Left renal cortex interstitium (tissue), 4 donors: ENCODE results near the gene SRSF1. TPM values are rescaled to one million over a fixed set of nuclear protein-coding genes. Genes with fewer than 3 reads are reported as not detected.
"Not testable (repeated sequence)": the region's sequence is repeated elsewhere in the genome, so short reads cannot be mapped to it uniquely, and the experiment has no call there.

Source experiments
- DNase-seq, 4 donors: peaks; one replicate each; pipeline ENCODE4 v3.0.0-alpha.2; 2013; ENCODE audit warnings: low read depth in 4 of 4, low spot score in 2 of 4, missing footprints in 1 of 4
- polyA plus RNA-seq, 4 donors: library from polyadenylated mRNA; unstranded; fragments of 120-200 nt; gene quantifications; one replicate each; pipeline ENCODE4 v1.2.1, GENCODE V29; 2013; ENCODE audit not compliant: insufficient read length in 4 of 4

Gene SRSF1
- polyA plus RNA-seq, 4 donors: 318 to 393 (median 366) TPM

DNA sequence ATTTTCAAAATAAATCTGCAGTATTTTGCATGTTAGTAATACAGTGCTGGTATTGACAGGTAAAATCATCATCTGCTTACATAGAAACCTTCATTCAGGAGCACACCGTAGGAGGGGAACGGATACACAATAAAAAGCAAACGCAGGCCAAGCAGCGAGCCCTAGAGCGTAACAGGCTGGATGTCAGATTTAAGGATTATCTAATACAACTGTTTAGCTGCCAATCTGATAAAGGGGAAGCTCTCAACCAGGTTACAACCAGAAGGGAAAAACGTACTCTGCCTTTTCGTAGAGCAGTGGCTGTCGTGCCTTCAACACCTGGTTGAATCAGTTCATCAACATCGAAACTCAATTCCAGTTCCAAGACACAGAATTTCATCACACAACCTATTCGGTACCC is 35.5 kb downstream of the SRSF1 start:
- no peak for DNase-seq

DNA sequence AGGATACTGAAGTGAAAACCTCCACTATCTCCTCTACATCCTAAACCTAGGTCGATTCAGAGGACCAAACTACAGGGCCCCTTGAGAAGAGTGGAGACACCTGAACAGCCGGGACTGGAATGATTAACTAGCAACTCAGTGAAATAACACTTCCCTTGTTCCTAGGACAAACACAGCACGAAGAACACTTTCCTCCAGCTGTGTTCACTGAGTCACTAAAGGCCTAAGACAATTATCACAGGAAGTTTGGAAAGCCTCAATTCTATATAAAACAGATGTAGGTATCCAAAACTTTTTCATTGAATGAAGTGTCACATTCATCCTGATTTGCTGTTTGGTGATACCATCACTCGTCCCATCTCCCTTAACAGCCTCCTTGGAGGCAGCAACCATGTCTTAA is 36.3 kb downstream of the SRSF1 start:
- no peak for DNase-seq

DNA sequence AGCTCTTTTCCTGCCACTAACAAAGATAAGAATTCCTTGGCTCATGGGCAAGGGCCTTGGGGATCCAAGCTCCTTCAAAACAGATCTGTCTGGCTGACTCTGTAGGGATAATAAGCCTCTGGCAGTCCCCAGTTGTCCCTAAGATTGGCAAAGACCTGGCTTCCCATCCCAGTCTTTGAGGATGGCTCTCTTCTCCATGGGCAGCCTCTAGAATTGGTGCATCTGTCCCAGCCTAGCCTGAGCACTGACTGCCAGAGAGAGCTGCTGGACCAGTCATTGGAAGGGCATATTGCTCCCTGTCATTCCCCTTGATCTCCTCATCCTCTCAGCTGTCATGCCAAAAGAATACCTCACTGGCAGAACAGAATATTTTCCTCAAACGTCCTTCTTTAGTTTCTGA is 38.6 kb downstream of the SRSF1 start:
- DNase-seq: no peak

DNA sequence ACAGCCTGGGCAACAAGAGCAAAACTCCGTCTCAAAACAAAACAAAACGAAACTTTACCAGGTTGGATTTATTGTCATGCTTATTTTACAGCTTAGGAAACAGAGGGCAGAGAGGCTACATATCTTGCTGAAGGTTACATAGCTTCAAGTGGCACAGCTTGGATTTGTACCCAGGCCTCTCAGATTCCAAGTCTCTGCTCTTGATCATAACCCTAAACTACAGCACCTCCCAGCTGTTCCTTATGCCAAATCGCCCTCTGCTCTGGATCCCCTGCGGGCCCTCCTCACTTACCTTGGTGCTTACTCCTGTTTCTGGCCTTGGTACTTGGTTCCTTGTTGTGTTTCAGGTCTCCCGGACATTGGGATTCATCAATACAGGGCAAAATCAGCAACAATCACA is 40.2 kb downstream of the SRSF1 start:
- no peak for DNase-seq

DNA sequence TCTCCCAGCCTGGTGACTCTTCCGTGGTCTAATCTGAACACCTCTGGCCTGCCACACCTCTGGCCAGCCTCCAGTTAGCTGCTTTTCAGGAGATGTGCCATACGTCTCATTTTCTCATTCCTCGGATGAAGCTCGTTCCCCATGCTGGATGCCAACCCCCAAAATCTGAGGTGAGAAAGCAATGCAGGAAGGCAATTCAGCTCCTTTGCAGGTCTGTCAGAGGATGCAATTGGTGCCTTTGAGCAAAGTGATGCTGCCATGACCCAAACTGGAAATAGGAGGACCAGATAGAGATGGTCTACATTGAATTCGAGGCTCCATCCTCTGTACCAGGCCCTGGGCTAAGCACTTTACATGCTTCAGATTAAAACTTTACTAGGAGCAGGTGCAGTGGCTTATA is 40.8 kb downstream of the SRSF1 start:
- no peak for DNase-seq

DNA sequence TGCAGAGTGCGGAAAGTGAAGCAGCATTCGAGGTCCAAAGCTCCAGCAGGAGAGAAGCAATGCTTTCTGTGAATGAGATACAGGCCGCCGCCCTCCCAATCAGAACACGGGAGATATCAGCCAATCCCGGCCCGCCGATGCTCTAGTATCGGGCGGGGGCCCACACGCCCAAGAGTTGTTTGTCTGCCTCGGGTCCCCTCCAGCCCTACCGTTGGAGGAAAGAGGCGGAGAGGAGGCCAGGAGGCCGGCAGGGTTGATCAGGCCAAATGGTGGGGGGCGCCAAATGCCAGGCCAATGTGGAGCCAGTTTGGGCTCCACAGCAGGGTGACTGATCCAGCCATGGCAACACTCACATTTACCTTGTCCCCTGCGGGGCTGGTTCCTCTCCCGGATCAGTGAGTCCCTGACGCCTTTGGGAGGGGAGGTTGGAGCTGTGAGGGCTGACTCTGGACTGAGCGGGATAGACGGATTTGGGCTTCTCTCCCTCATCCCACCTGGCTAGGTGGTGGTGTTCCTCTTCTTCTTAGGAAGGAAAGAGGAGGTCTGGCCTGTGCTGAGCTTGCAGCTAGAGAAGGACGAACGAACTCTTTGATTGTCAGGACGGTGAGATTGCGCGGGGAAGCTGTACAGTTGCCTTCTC is 41.4 kb downstream of the SRSF1 start:
- DNase-seq: no peak

DNA sequence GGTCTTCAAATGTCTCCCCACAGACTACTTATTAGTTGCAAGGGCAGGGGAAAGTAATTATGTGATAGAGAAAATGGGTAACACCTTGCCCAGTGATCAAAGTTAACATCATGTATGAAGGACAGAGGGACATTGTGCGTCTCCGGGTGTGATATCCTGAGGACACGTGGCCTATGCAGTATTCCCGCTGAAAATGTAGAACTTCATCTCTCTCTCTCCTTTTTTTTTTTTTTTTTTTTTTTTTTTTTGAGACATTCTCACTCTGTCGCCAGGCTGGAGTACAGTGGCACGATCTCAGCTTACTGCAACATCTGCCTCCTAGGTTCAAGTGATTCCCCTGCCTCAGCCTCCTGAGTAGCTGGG is 43.9 kb downstream of the SRSF1 start:
- DNase-seq: no peak

DNA sequence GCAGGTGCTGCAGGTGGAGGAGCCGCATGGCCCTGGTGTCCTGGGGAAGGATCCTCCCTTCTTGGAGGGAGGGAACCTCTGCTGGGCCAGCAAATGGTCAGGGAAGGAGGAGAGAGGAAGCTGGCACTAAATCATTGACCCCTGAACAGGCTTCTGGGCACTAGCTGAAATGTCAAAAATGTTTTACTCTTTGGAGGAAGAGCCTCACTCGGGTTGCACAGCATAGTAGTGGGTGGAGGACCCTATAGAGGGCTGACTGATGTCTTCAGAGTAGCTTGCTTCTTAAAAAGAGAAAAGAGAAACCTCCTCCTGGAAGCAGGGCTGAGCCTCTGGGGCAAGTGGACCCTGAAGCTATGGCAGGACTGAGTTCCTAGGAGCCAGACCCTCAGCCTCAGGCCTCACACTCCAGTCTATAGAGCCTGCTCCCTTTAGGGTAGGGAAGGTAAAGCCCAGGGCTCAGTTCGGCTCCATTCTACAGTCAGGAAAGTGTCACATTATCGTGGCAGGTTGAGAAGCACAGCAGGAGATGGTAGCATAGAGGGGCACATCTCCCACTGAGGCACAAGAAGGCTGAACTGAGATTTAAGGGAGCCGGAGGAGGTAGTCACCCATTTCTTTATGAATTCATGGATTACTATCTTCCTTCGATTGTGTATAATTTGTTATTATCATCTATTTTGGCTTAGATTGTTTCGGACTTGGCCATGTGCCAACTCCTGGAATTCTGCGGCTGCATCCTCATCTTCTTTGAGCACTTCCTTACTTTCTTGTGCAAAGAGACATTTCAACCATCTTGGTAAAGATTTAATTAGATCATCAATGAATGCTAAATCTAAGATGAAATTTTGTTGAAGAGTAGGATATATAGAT is 44.5 kb downstream of the SRSF1 start:
- no peak for DNase-seq

DNA sequence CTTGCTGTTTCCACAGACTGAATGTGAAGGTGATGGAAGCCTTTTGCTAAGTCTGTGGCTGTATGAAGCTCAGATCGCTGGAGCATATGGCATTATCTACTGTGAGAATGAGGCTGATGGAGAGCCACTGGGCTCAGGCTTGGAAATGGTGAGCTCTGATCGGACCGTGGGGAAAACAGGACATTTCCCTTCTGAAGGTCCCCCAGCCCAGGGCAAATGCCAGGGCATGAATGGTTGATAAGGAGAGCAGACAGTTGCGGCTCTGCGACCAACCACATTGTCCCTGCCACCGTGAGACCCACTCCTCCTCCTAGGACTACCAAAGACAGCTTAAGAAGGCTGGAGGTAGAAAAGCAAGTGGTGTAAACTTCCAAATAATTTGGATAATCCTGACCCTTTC is 47.1 kb downstream of the SRSF1 start:
- no peak for DNase-seq

DNA sequence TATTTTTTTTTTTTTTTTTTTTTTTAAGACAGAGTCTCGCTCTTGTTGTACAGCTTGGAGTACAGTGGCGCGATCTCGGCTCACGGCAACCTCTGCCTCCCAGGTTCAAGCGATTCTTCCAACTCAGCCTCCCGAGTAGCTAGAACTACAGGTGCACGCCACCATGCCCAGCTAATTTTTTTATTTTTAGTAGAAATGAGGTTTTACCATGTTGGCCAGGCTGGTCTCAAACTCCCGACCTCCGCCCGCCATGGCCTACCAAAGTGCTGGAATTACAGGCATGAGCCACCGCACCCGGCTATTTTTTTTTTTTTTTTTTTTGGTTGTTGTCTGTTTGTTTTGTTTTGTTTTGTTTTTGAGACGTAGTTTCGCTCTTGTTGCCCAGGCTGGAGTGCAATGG is 48.7 kb downstream of the SRSF1 start:
- DNase-seq: not testable (repeated sequence)

DNA sequence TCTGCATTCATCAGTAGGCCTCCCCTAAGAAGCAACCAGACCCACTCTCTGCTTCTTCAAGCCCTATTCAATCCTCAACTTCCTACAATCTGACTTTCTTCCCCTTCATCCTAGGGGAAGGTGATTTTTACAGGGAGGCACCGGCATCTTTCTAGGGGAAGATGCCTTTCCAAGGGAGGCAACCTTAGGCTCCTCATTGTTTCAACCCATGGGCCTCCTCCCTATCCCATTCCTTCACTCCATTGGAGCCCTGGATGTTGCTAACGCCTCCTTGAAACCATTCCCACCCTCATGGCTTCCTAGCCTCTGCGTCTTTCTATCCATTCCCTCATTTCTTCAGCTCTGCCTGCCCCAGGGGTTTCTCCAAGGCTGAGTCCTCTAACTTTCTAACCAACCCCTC is 49.2 kb downstream of the SRSF1 start:
- DNase-seq: no peak

DNA sequence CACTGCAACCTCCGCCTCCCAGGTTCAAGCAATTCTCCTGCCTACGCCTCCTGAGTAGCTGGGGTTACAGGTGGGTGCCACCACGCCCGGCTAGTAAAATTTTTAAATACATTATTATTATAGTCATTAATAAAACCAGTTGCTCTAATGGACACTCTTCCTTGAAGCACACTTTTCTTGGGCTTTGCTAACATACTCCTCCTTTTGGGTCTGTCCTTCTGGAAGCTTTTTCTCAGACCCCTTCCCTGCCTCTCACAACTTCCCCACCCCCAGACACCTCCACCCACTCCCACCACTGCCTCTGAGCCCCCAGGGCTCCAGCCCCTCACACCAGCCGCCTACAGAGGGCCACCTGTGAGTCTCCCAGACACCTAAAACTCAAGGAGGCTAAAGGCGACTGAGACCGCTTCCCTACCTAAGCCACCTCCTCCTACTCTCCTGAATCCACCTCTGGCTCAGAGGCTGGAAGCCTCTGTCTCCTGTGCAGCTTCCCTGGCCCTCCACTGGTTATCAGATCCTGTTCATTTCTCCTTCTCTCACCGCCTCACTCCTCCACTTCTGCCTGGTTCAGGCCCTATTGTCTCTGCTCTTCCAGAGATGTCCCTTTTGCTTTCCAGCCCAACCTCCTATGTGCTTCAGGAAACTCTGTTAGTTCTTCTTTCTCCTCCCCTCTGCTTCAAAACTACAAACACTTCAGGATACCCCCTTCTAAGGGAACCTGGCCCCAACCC is 49.8 kb downstream of the SRSF1 start:
- no peak for DNase-seq

DNA sequence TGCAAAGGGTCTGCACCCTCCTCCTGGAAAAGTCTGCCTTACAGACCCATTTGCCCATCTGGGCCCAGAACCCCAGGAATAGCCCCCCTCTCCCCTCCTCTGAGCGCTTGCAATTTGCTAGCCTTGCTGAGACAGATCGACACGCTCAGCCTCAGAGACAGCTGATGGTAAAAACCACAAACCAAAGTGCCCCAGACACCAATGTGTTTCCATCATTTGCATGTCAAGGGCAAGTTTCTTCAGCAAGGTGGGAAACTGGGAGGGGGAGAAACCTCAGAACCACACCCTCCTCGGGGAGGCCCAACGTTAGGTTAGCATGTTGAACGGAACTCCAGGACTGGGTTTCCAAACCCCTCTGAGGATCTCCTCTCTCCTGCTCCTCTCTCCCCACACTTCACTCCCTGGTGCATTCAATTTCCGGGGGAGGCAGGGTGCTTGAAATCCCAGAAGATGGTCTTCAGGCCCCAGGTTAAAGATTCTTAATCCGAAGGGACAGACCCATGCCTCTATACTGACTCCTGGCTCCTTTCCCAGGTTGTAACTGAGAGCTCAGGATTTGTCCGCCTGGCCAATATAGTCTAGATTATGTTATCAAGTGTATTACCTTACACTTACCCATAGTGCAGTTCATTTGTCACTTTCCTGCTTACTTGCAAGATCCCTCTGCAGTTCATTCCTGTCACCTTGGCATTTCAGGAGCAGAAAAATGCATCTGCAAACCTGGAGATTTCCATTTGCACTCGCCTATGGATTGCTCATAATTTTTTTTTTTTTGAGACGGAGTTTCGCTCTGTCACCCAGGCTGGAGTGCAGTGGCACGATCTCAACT is 50.5 kb downstream of the SRSF1 start:
- DNase-seq: no peak

DNA sequence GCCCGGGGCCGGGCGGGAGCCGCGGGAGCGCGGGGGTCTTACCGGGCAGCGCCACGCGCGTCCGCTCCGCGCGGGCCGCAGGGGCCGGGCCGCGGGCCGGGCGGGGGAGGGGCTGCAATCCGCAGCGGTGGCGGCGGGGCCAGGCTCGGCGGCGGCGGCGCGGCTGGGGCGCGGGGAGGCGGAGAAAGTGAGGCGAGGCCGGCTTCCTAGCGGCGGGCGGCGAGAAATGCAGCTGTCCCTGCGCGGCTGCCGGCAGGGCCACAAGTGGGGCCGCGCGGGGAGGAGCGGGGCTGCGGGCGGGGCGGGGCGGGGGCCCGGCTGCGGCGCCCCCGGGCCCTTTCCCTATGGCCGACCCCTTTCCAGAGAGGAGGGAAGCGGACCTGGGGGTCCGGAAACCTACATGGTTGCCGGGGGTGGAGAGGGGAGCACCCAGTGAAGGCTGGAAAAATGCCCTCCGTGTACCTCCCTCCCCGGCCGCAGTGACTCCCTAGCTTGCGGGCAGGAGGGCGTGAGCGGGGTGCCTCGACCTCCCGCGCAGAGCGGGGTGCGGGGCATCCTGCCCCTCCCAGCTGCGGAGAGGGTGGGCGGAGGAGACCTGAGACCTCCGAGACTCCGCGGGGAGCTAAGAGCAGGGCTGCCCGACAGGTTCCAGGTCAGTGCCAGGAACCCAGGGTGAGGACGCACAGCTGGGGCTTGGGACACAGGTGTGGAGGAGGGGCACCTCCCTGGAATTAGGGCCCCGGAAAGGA is 51.7 kb downstream of the SRSF1 start, which contains the start of gene CUEDC1:
Gene CUEDC1 (minus strand): TSS at position 230 of the 749 bp plus-strand sequence. CDS start 69,848 bp downstream, outside the sequence.
- DNase-seq: no peak

DNA sequence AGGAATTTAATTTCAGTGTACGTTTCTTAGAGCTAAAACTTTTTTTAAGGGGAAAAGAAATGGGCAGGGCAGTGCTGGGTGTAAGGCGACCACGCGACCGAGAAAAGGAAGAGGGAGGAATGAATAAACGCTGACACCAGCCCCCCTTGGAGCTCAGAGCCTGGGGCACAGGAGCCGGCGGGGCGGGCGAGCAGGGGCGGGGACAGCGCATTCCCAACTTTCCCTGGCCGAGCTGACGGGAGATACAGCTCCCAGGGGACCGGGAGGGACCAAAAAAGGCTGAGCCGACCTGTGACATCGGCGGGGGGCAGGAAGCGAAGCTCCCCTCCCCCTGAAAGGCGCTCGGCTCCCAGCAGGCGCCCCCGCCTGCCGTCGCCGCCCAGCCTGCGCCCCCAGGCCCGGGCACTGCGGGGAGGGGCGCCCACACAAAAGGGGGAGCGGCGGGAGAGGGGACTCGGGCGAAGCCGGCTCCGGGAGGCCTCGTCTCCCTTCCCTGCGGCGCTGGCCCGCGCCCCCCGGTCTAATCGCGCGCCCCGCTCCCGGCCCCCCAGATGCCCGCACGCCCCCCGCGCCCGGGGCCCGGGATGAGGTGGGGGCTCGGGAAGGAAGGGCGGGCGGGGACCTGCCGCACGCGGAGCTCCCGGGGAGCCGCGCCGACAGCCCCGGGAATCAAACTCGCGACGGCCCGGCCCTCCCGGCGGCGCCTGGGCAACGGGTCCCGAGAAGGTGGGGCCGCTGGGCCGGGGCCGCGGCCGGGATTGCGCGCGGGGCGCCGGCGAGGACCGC is 52.5 kb downstream of the SRSF1 start:
- no peak for DNase-seq

DNA sequence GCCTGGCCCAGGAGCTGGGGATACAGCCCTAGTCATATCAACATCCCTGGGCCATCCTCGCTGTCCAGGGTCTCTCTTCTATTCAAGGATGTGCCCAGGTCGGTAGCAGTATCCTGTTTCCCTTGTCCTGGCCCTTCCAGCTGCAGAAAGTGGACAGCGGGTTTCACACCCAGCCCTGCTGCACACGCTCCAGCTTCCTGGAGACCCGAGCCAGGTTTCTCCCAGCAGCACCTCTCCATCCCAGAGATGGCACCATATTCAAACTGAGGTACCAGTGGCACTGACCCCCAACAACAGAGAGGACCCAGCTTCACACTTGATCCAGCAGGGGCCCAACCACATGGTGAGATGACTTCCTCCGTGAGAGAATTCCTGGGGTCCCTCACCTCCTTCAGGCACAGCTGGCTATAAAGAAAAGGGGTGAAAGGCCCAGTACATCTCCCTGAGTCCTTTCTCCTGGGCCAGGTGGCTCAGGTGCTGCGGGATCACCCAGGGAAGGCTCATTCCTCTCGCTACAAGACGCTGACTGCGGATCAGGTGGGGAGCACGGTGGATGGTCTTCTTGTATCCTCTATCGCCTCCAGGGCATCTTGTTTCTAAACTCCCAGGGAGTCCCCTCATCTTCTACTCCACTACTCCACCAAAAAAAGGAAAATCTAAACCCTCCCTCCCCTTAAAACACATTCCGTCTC is 53.2 kb downstream of the SRSF1 start:
- no peak for DNase-seq
